DOHH2 (cell line): ENCODE measurements around the gene RLIM.

Experiments used
- H3F3A ChIP-seq: fragments of 200-600 bp; sonication (generic), shearing (Covaris generic); 2 replicates; pipeline ENCODE4 v1.6.0; 2016; ENCODE audit warnings: antibody characterized with exemption, mild to moderate bottlenecking; ENCODE audit not compliant: control insufficient read depth, insufficient read depth
- H3K27ac ChIP-seq: fragments of 200-600 bp; sonication (generic); 2 replicates; pipeline ENCODE4 v1.5.1; 2014; ENCODE audit warnings: low read depth, mild to moderate bottlenecking, low read length, moderate library complexity
- H3K27me3 ChIP-seq: fragments of 200-600 bp; sonication (generic); 2 replicates; pipeline ENCODE4 v1.6.1; 2014; ENCODE audit warnings: mild to moderate bottlenecking, low read length, mixed read lengths; ENCODE audit not compliant: control insufficient read depth
- H3K36me3 ChIP-seq: fragments of 200-600 bp; sonication (generic); 2 replicates; pipeline ENCODE4 v1.6.1; 2014; ENCODE audit warnings: mild to moderate bottlenecking, low read length, moderate library complexity, mixed read lengths; ENCODE audit not compliant: control insufficient read depth
- H3K4me1 ChIP-seq: fragments of 200-600 bp; sonication (generic); 2 replicates; pipeline ENCODE4 v1.6.1; 2014; ENCODE audit warnings: mild to moderate bottlenecking, low read length, mixed read lengths; ENCODE audit not compliant: control insufficient read depth
- H3K4me2 ChIP-seq: fragments of 200-600 bp; sonication (generic); 2 replicates; pipeline ENCODE4 v1.6.0; 2014; ENCODE audit warnings: mild to moderate bottlenecking, low read length, moderate library complexity
- H3K4me3 ChIP-seq: fragments of 200-600 bp; sonication (generic); 2 replicates; pipeline ENCODE4 v1.5.1; 2014; ENCODE audit warnings: mild to moderate bottlenecking, low read length, mixed read lengths
- H3K79me2 ChIP-seq: fragments of 200-600 bp; sonication (generic); 2 replicates; pipeline ENCODE4 v1.6.1; 2014; ENCODE audit warnings: mild to moderate bottlenecking, low read length, mixed read lengths; ENCODE audit not compliant: control insufficient read depth
- H3K9me2 ChIP-seq: fragments of 200-600 bp; sonication (generic); replicated peaks from 2 replicates; pipeline ENCODE4 v1.6.1; 2014; ENCODE audit warnings: mild to moderate bottlenecking, low read length, mixed read lengths; ENCODE audit not compliant: control insufficient read depth
- H3K9me3 ChIP-seq: fragments of 200-600 bp; sonication (generic); 2 replicates; pipeline ENCODE4 v1.6.1; 2014; ENCODE audit warnings: antibody characterized with exemption, low read length, mixed read lengths; ENCODE audit not compliant: control insufficient read depth, insufficient read depth
- H4K20me1 ChIP-seq: fragments of 200-600 bp; sonication (generic); 2 replicates; pipeline ENCODE4 v1.6.0; 2014; ENCODE audit warnings: low read depth, mild to moderate bottlenecking, antibody characterized with exemption, low read length, moderate library complexity; ENCODE audit not compliant: control insufficient read depth, insufficient read depth
- CTCF ChIP-seq: fragments of 200-600 bp; sonication (generic); IDR thresholded peaks from one replicate; pipeline ENCODE4 v1.5.1; 2014; ENCODE audit warnings: antibody characterized with exemption, mild to moderate bottlenecking, low read depth, low read length; ENCODE audit not compliant: poor library complexity, severe bottlenecking
- EZH2phosphoT487 ChIP-seq: fragments of 200-600 bp; sonication (generic); IDR thresholded peaks from 2 replicates; pipeline ENCODE4 v1.6.1; 2017; ENCODE audit warnings: borderline replicate concordance, mild to moderate bottlenecking, antibody characterized with exemption, low read length, moderate library complexity, mixed read lengths

The RLIM gene

GRCh38 chrX:74579597-74580198 lies 34.7 kb downstream of the RLIM start:
- H4K20me1 ChIP-seq: no peaks in the 10 kb centered on the region
- no peak overlapping the region for H3K4me3 ChIP-seq
- H3K4me1 ChIP-seq: no peaks in the 10 kb centered on the region
- no peaks in the 10 kb centered on the region for H3K9me3 ChIP-seq
- no peaks in the 10 kb centered on the region for H3K79me2 ChIP-seq
- H3F3A ChIP-seq: no peaks in the 10 kb centered on the region
- H3K9me2 ChIP-seq: no peaks in the 10 kb centered on the region
- H3K27ac ChIP-seq: no peak overlapping the region
- TF ChIP-seq CTCF: no peak
- no peak for TF ChIP-seq EZH2phosphoT487
- no peaks in the 10 kb centered on the region for H3K27me3 ChIP-seq
- no peak overlapping the region for H3K4me2 ChIP-seq
- H3K36me3 ChIP-seq: no peaks in the 10 kb centered on the region

- Histone ChIP-seq H3K4me1 (no peaks in the 10 kb centered on the region), H3K9me2 (no peaks in the 10 kb centered on the region), H3K36me3 (no peaks in the 10 kb centered on the region), H4K20me1 (no peaks in the 10 kb centered on the region), H3K79me2 (no peaks in the 10 kb centered on the region), H3K9me3 (no peaks in the 10 kb centered on the region), H3F3A (no peaks in the 10 kb centered on the region), H3K27ac (no peak overlapping the region), H3K27me3 (no peaks in the 10 kb centered on the region), H3K4me3 (no peak overlapping the region), H3K4me2 (no peak overlapping the region)
- no peak for TF ChIP-seq EZH2phosphoT487
These were observed 36.3 kb downstream of the RLIM start for GRCh38 chrX:74578137-74578536.

GRCh38 chrX:74557378-74557777 lies 57.0 kb downstream of the RLIM start:
- H3F3A ChIP-seq: no peaks in the 10 kb centered on the region
- H3K27me3 ChIP-seq: no peaks in the 10 kb centered on the region
- no peak overlapping the region for H3K4me3 ChIP-seq
- no peaks in the 10 kb centered on the region for H3K4me1 ChIP-seq
- H3K36me3 ChIP-seq: no peaks in the 10 kb centered on the region
- H3K27ac ChIP-seq: no peak overlapping the region
- no peaks in the 10 kb centered on the region for H4K20me1 ChIP-seq
- H3K79me2 ChIP-seq: no peaks in the 10 kb centered on the region
- no peak overlapping the region for H3K4me2 ChIP-seq
- H3K9me2 ChIP-seq: no peaks in the 10 kb centered on the region
- H3K9me3 ChIP-seq: no peaks in the 10 kb centered on the region
- no peak for TF ChIP-seq CTCF
- TF ChIP-seq EZH2phosphoT487: no peak

GRCh38 chrX:74551934-74552333 lies 62.5 kb downstream of the RLIM start:
- H4K20me1 ChIP-seq: no peaks in the 10 kb centered on the region
- H3F3A ChIP-seq: no peaks in the 10 kb centered on the region
- no peaks in the 10 kb centered on the region for H3K9me2 ChIP-seq
- H3K36me3 ChIP-seq: no peaks in the 10 kb centered on the region
- TF ChIP-seq EZH2phosphoT487 (no peak), CTCF (no peak)
- H3K27ac ChIP-seq: no peak overlapping the region
- H3K4me1 ChIP-seq: no peaks in the 10 kb centered on the region
- H3K79me2 ChIP-seq: no peaks in the 10 kb centered on the region
- H3K27me3 ChIP-seq: no peaks in the 10 kb centered on the region
- no peak overlapping the region for H3K4me2 ChIP-seq
- no peak overlapping the region for H3K4me3 ChIP-seq
- no peaks in the 10 kb centered on the region for H3K9me3 ChIP-seq
